H1 (cell line): ENCODE data around the gene DGKD.

Experiments
- CHD2 ChIP-seq: IDR thresholded peaks from 2 replicates; pipeline ENCODE4 v1.6.1; 2012; ENCODE audit warnings: low read length, improper control_type of control experiment
- CTCF ChIP-seq, 3 experiments: IDR thresholded peaks; 1 replicate in 2 of 3; 2 replicates in 1 of 3; pipeline versions ENCODE4 v1.5.1 to v1.6.1; 2011; ENCODE audit warnings: low read length in 3 of 3, mild to moderate bottlenecking in 3 of 3, inconsistent platforms in 2 of 3, low read depth in 1 of 3, moderate library complexity in 1 of 3; ENCODE audit not compliant: insufficient read depth in 1 of 3; ENCODE audit errors: control extremely low read depth in 1 of 3
- POLR2A ChIP-seq, 2 experiments: IDR thresholded peaks; 1 replicate in 1 of 2; 2 replicates in 1 of 2; pipeline ENCODE4 v1.6.1; 2011; ENCODE audit warnings: low read depth in 2 of 2, low read length in 2 of 2, mild to moderate bottlenecking in 2 of 2; ENCODE audit errors: control extremely low read depth in 1 of 2
- TAF1 ChIP-seq: IDR thresholded peaks from 2 replicates; pipeline ENCODE4 v1.6.1; 2011; ENCODE audit warnings: mild to moderate bottlenecking, low read depth, low read length
- TBP ChIP-seq: IDR thresholded peaks from 2 replicates; pipeline ENCODE4 v1.6.1; 2011; ENCODE audit warnings: low read depth, low read length, improper control_type of control experiment

GRCh38 chr2:233439191-233439590 lies 84.9 kb downstream of the DGKD start:
- TF ChIP-seq TAF1 (no peak), CTCF (IDR thresholded peaks at IDR 0.05; ENCODE audit: control extremely low read depth in 1 of 3, insufficient read depth in 1 of 3, low read depth in 1 of 3, low read length in 3 of 3) (no peak), CHD2 (no peak), POLR2A (IDR thresholded peaks at IDR 0.05; ENCODE audit: control extremely low read depth in 1 of 2, low read depth in 2 of 2, low read length in 2 of 2) (no peak), TBP (no peak)
